Measurements from ENCODE around the gene CEP170. TPM values are rescaled to one million over a fixed set of nuclear protein-coding genes. Genes with fewer than 3 reads are reported as not detected.

The CEP170 gene
- total RNA-seq, 1 experiment from 2014 or later, result 94.7 TPM

- Mint-ChIP-seq H3K9me3 (peaks cover 15% of the 10 kb centered on the region), H3K27me3 (ENCODE audit: low read depth) (no peaks in the 10 kb centered on the region; the same call in 1 of the 2 replicates), H3K4me1 (peaks cover 4% of the 10 kb centered on the region), H3K27ac (no peak overlapping the region), H3K36me3 (peaks cover 62% of the 10 kb centered on the region), H3K4me3 (no peak overlapping the region)
- ChIA-PET CTCF (no interaction called here), POLR2A (no interaction called here)
- no peak for ATAC-seq
- DNase-seq (ENCODE audit: low spot score), result no peak
- no peak for TF ChIP-seq GABPB1 (CRISPR knock-in tag; IDR thresholded peaks at IDR 0.05)
- no peak for TF ChIP-seq GRHL2 (CRISPR knock-in tag; IDR thresholded peaks at IDR 0.05; ENCODE audit: insufficient replicate concordance, severe bottlenecking)
- TF ChIP-seq STAT6 (CRISPR knock-in tag; conservative IDR thresholded peaks at IDR 0.05; ENCODE audit: low read depth), result no peak
- TF ChIP-seq E2F1 (CRISPR knock-in tag; IDR thresholded peaks at IDR 0.05), result no peak
- no peak for TF ChIP-seq HMGXB4 (CRISPR knock-in tag; IDR thresholded peaks at IDR 0.05)
- no peak for TF ChIP-seq ZBTB43 (CRISPR knock-in tag; IDR thresholded peaks at IDR 0.05)
- TF ChIP-seq ATF1 (CRISPR knock-in tag; IDR thresholded peaks at IDR 0.05), result no peak
- TF ChIP-seq EMX1 (CRISPR knock-in tag; IDR thresholded peaks at IDR 0.05), result no peak
These were observed 37.7 kb downstream of the CEP170 start for GRCh38 chr1:243217349-243217748.

GRCh38 chr1:243216741-243217140 lies 38.3 kb downstream of the CEP170 start:
- no peak for ATAC-seq
- H3K27me3 Mint-ChIP-seq (ENCODE audit: low read depth), result no peaks in the 10 kb centered on the region; the same call in 1 of the 2 replicates
- H3K36me3 Mint-ChIP-seq, result peaks cover 61% of the 10 kb centered on the region
- peaks cover 15% of the 10 kb centered on the region for H3K9me3 Mint-ChIP-seq
- no peak for DNase-seq (ENCODE audit: low spot score)
- H3K4me3 Mint-ChIP-seq, result no peak overlapping the region
- peaks cover 4% of the 10 kb centered on the region for H3K4me1 Mint-ChIP-seq
- H3K27ac Mint-ChIP-seq, result no peak overlapping the region
- ChIA-PET CTCF (no interaction called here), POLR2A (no interaction called here)
- TF ChIP-seq ZBTB21 (CRISPR knock-in tag; IDR thresholded peaks at IDR 0.05; ENCODE audit: borderline replicate concordance) (no peak), ERG (CRISPR knock-in tag; IDR thresholded peaks at IDR 0.05) (no peak), CDX4 (CRISPR knock-in tag; IDR thresholded peaks at IDR 0.05; ENCODE audit: borderline replicate concordance) (no peak), ELF4 (CRISPR knock-in tag; IDR thresholded peaks at IDR 0.05; ENCODE audit: low read depth) (no peak), CREB1 (CRISPR knock-in tag; IDR thresholded peaks at IDR 0.05) (no peak), PRRX2 (CRISPR knock-in tag; IDR thresholded peaks at IDR 0.05) (no peak), AR (CRISPR knock-in tag; IDR thresholded peaks at IDR 0.05) (no peak), ZNF121 (CRISPR knock-in tag; IDR thresholded peaks at IDR 0.05) (no peak), ZNF263 (CRISPR knock-in tag; IDR thresholded peaks at IDR 0.05; ENCODE audit: low read depth) (no peak), KAT7 (CRISPR knock-in tag; IDR thresholded peaks at IDR 0.05; ENCODE audit: borderline replicate concordance) (no peak), USF2 (CRISPR knock-in tag; IDR thresholded peaks at IDR 0.05) (no peak), NR1H2 (CRISPR knock-in tag; IDR thresholded peaks at IDR 0.05) (no peak), ZBTB43 (CRISPR knock-in tag; IDR thresholded peaks at IDR 0.05) (no peak), ZNF423 (CRISPR knock-in tag; IDR thresholded peaks at IDR 0.05) (no peak)

All from WTC11 (cell line).